Ishikawa (cell line): Measurements from ENCODE around the gene ZMYND8.

Experiments
- CEBPB ChIP-seq: IDR thresholded peaks from 2 replicates; pipeline ENCODE4 v1.6.1; 2012
- CREB1 ChIP-seq: IDR thresholded peaks from 2 replicates; pipeline ENCODE4 v1.6.1; 2012; ENCODE audit warnings: low read depth
- EGR1 ChIP-seq: IDR thresholded peaks from 2 replicates; pipeline ENCODE4 v1.6.1; 2012
- EP300 ChIP-seq: IDR thresholded peaks from 2 replicates; pipeline ENCODE4 v1.6.1; 2012; ENCODE audit warnings: borderline replicate concordance
- FOXM1 ChIP-seq: IDR thresholded peaks from 2 replicates; pipeline ENCODE4 v1.6.1; 2012; ENCODE audit warnings: low read depth, borderline replicate concordance
- MAX ChIP-seq: IDR thresholded peaks from 2 replicates; pipeline ENCODE4 v1.6.1; 2012
- NFIC ChIP-seq: IDR thresholded peaks from 2 replicates; pipeline ENCODE4 v1.6.1; 2012
- RAD21 ChIP-seq: IDR thresholded peaks from 2 replicates; pipeline ENCODE4 v1.6.1; 2012; ENCODE audit warnings: low read depth
- REST ChIP-seq: IDR thresholded peaks from 2 replicates; pipeline ENCODE4 v1.6.1; 2012; ENCODE audit warnings: low read depth, mild to moderate bottlenecking
- TAF1 ChIP-seq: IDR thresholded peaks from 2 replicates; pipeline ENCODE4 v1.6.1; 2012; ENCODE audit warnings: low read depth, mild to moderate bottlenecking
- TCF12 ChIP-seq: IDR thresholded peaks from 2 replicates; pipeline ENCODE4 v1.6.1; 2012; ENCODE audit warnings: low read depth
- TEAD4 ChIP-seq: IDR thresholded peaks from 2 replicates; pipeline ENCODE4 v1.6.1; 2012
- USF1 ChIP-seq: IDR thresholded peaks from 2 replicates; pipeline ENCODE4 v1.6.1; 2012
- YY1 ChIP-seq: IDR thresholded peaks from 2 replicates; pipeline ENCODE4 v1.6.1; 2012; ENCODE audit warnings: low read depth
- ZBTB7A ChIP-seq: IDR thresholded peaks from 2 replicates; pipeline ENCODE4 v1.6.1; 2012; ENCODE audit warnings: low read depth

Gene ZMYND8

GRCh38 chr20:47290666-47291430, 65.7 kb downstream of the ZMYND8 start:
- no peak for TF ChIP-seq RAD21
- no peak for TF ChIP-seq YY1
- no peak for TF ChIP-seq USF1
- no peak for TF ChIP-seq CEBPB
- TF ChIP-seq TEAD4: no peak

- TF ChIP-seq RAD21 (no peak), TEAD4 (no peak), TAF1 (no peak), CREB1 (no peak), REST (no peak), USF1 (no peak), MAX (no peak), YY1 (no peak), EP300 (no peak), EGR1 (no peak), FOXM1 (no peak), CEBPB (no peak), TCF12 (no peak), NFIC (no peak)
Observed at GRCh38 chr20:47290008-47290407, 66.5 kb downstream of the ZMYND8 start.

GRCh38 chr20:47289096-47289495, 67.4 kb downstream of the ZMYND8 start:
- TF ChIP-seq USF1: no peak
- TF ChIP-seq CREB1: no peak
- TF ChIP-seq EP300: no peak
- TF ChIP-seq NFIC: no peak
- no peak for TF ChIP-seq CEBPB
- TF ChIP-seq MAX: no peak

- TF ChIP-seq EP300 (no peak), ZBTB7A (no peak), CREB1 (no peak), USF1 (no peak), NFIC (no peak), TAF1 (no peak), REST (no peak), FOXM1 (no peak), EGR1 (no peak), RAD21 (no peak), CEBPB (no peak), YY1 (no peak), TEAD4 (no peak), TCF12 (no peak)
Observed at GRCh38 chr20:47287609-47288144, 68.8 kb downstream of the ZMYND8 start.

- no peak for TF ChIP-seq EGR1
- no peak for TF ChIP-seq EP300
- TF ChIP-seq ZBTB7A: no peak
- TF ChIP-seq TCF12: no peak
- no peak for TF ChIP-seq TEAD4
- no peak for TF ChIP-seq YY1
- TF ChIP-seq CEBPB: no peak
- no peak for TF ChIP-seq USF1
- no peak for TF ChIP-seq MAX
- TF ChIP-seq RAD21: no peak
- no peak for TF ChIP-seq CREB1
Observed at GRCh38 chr20:47286681-47287080, 69.8 kb downstream of the ZMYND8 start.
